ENCODE results near the gene FAM120B. TPM values are rescaled to one million over a fixed set of nuclear protein-coding genes. Genes with fewer than 3 reads are reported as not detected.

Gene FAM120B
- polyA plus RNA-seq, 1 donor from 2014 or later = 24.5 TPM

- peaks cover 9% of the 10 kb centered on the region for H3K27me3 Mint-ChIP-seq
- no peaks in the 10 kb centered on the region for H3K36me3 Mint-ChIP-seq
- no peak overlapping the region for H3K4me3 Mint-ChIP-seq
- H3K4me1 Mint-ChIP-seq = peaks cover 1 to 10% (median 6%) of the 10 kb centered on the region in 3 donors
- H3K9me3 Mint-ChIP-seq = no peaks in the 10 kb centered on the region
- H3K27ac Mint-ChIP-seq = no peak overlapping the region
These were observed 38.1 kb upstream of the FAM120B start for GRCh38 chr6:170268216-170269129.

- Mint-ChIP-seq H3K36me3 (no peaks in the 10 kb centered on the region), H3K27me3 (peaks cover 7% of the 10 kb centered on the region), H3K4me3 (peak overlapping the region in 1 of 4 donors; percentile 17), H3K4me1 (peaks cover 1 to 12% (median 6%) of the 10 kb centered on the region in 3 donors), H3K27ac (no peak overlapping the region), H3K9me3 (no peaks in the 10 kb centered on the region)
These were observed 37.3 kb upstream of the FAM120B start for GRCh38 chr6:170269151-170269845.

GRCh38 chr6:170269846-170270541 is 36.6 kb upstream of the FAM120B start:
- Mint-ChIP-seq H3K4me1 (peaks cover 1 to 12% (median 6%) of the 10 kb centered on the region in 3 donors), H3K9me3 (no peaks in the 10 kb centered on the region), H3K36me3 (no peaks in the 10 kb centered on the region), H3K4me3 (peak overlapping the region in 2 of 4 donors; percentile 55 to 74), H3K27me3 (peaks cover 7% of the 10 kb centered on the region), H3K27ac (no peak overlapping the region)

- Mint-ChIP-seq H3K4me1 (peaks cover 1 to 12% (median 6%) of the 10 kb centered on the region in 3 donors), H3K27ac (peak overlapping the region in 1 of 3 donors; percentile 87), H3K36me3 (no peaks in the 10 kb centered on the region), H3K9me3 (no peaks in the 10 kb centered on the region), H3K27me3 (peaks cover 7% of the 10 kb centered on the region), H3K4me3 (peak overlapping the region; percentile 87 to 97 (median 93))
These were observed 35.5 kb upstream of the FAM120B start for GRCh38 chr6:170270984-170271593.

GRCh38 chr6:170271771-170272314 is 34.7 kb upstream of the FAM120B start:
- H3K27ac Mint-ChIP-seq = peak overlapping the region; percentile 5 to 87 (median 63)
- H3K4me3 Mint-ChIP-seq = peak overlapping the region; percentile 87 to 97 (median 93)
- no peaks in the 10 kb centered on the region for H3K36me3 Mint-ChIP-seq
- H3K27me3 Mint-ChIP-seq = peaks cover 6% of the 10 kb centered on the region
- peaks cover 1 to 12% (median 6%) of the 10 kb centered on the region in 3 donors for H3K4me1 Mint-ChIP-seq
- H3K9me3 Mint-ChIP-seq = no peaks in the 10 kb centered on the region

GRCh38 chr6:170272341-170273065 is 34.1 kb upstream of the FAM120B start:
- Mint-ChIP-seq H3K27me3 (peaks cover 6% of the 10 kb centered on the region), H3K4me1 (peaks cover 1 to 14% (median 6%) of the 10 kb centered on the region in 3 donors), H3K27ac (peak overlapping the region; percentile 5 to 87 (median 63)), H3K4me3 (peak overlapping the region; percentile 87 to 97 (median 93)), H3K36me3 (no peaks in the 10 kb centered on the region), H3K9me3 (peaks cover 0 to 3% (median 2%) of the 10 kb centered on the region in 3 donors)

GRCh38 chr6:170273191-170273590 is 33.4 kb upstream of the FAM120B start:
- Mint-ChIP-seq H3K9me3 (peaks cover 0 to 3% (median 2%) of the 10 kb centered on the region in 3 donors), H3K4me1 (peaks cover 1 to 14% (median 6%) of the 10 kb centered on the region in 3 donors), H3K27ac (no peak overlapping the region), H3K36me3 (no peaks in the 10 kb centered on the region), H3K27me3 (peaks cover 6% of the 10 kb centered on the region), H3K4me3 (peak overlapping the region in 2 of 4 donors; percentile 84 to 97)

GRCh38 chr6:170273681-170274080 is 32.9 kb upstream of the FAM120B start:
- H3K4me3 Mint-ChIP-seq = peak overlapping the region in 3 of 4 donors; percentile 23 to 84 (median 61)
- H3K4me1 Mint-ChIP-seq = peaks cover 6 to 19% (median 6%) of the 10 kb centered on the region in 3 donors
- H3K36me3 Mint-ChIP-seq = no peaks in the 10 kb centered on the region
- H3K9me3 Mint-ChIP-seq = peaks cover 0 to 3% (median 2%) of the 10 kb centered on the region in 3 donors
- peak overlapping the region in 1 of 3 donors; percentile 50 for H3K27ac Mint-ChIP-seq
- H3K27me3 Mint-ChIP-seq = peaks cover 6% of the 10 kb centered on the region

GRCh38 chr6:170274713-170275560 is 31.6 kb upstream of the FAM120B start:
- Mint-ChIP-seq H3K4me3 (no peak overlapping the region), H3K27ac (peak overlapping the region in 2 of 3 donors; percentile 39 to 59), H3K36me3 (no peaks in the 10 kb centered on the region), H3K9me3 (peaks cover 0 to 3% (median 2%) of the 10 kb centered on the region in 3 donors), H3K27me3 (peaks cover 6% of the 10 kb centered on the region), H3K4me1 (peaks cover 7 to 27% (median 10%) of the 10 kb centered on the region in 3 donors)

- peaks cover 0 to 3% (median 2%) of the 10 kb centered on the region in 3 donors for H3K9me3 Mint-ChIP-seq
- H3K36me3 Mint-ChIP-seq = no peaks in the 10 kb centered on the region
- H3K4me1 Mint-ChIP-seq = peaks cover 7 to 24% (median 12%) of the 10 kb centered on the region in 3 donors
- H3K4me3 Mint-ChIP-seq = peak overlapping the region in 1 of 4 donors; percentile 27
- peaks cover 8% of the 10 kb centered on the region for H3K27me3 Mint-ChIP-seq
- H3K27ac Mint-ChIP-seq = no peak overlapping the region
These were observed 30.0 kb upstream of the FAM120B start for GRCh38 chr6:170276369-170277057.

GRCh38 chr6:170277893-170278742 is 28.4 kb upstream of the FAM120B start:
- H3K36me3 Mint-ChIP-seq = no peaks in the 10 kb centered on the region
- H3K9me3 Mint-ChIP-seq = peaks cover 0 to 3% (median 2%) of the 10 kb centered on the region in 3 donors
- H3K4me3 Mint-ChIP-seq = peak overlapping the region in 1 of 4 donors; percentile 52
- peak overlapping the region in 1 of 3 donors; percentile 14 for H3K27ac Mint-ChIP-seq
- H3K4me1 Mint-ChIP-seq = peaks cover 5 to 17% (median 6%) of the 10 kb centered on the region in 3 donors
- peaks cover 6% of the 10 kb centered on the region for H3K27me3 Mint-ChIP-seq
